K562 (cell line): ENCODE results near the gene MYL12B. TPM values are rescaled to one million over a fixed set of nuclear protein-coding genes. Genes with fewer than 3 reads are reported as not detected.
A peak's percentile ranks its signal among the peaks of the same experiment; 100 is the strongest.

Source experiments
- ATAC-seq: fragments of 200-7000 bp; cut with Tn5 transposase; 3 replicates; pipeline ENCODE4 v1.9.1; 2020; ENCODE audit warnings: moderate library complexity
- BruUV-seq: library from RNA; stranded (reverse); fragments of 400-500 nt; replicated peaks from 2 replicates; lab custom pipeline; 2021; lab: Mats Ljungman, UMichigan
- CTCF ChIA-PET: fragments of 300-600 bp; formaldehyde crosslinking; extraction: SDS; loops from one replicate; lab custom pipeline; 2021; ENCODE audit warnings: low intra/inter-chr PET ratio; lab: Yijun Ruan, JAX
- POLR2A ChIA-PET: fragments of 300-600, 350-650 bp; sonication (Branson Sonifier 250); formaldehyde crosslinking; extraction: SDS; loops from one replicate; lab custom pipeline; 2021; ENCODE audit warnings: antibody characterized with exemption, inconsistent platforms; lab: Yijun Ruan, JAX
- DNase-seq, 4 experiments: peaks; one replicate each; pipeline versions ENCODE4 v3.0.0 to v3.0.0-alpha.2; 2011 to 2018; ENCODE audit warnings: low spot score in 3 of 4, mixed read lengths in 3 of 4; ENCODE audit errors: extremely low read depth in 1 of 4
- FAIRE-seq: peaks from 2 replicates; lab custom pipeline; 2011; peaks lifted over from hg19 to GRCh38; lab: Jason Lieb, UNC
- H2AFZ ChIP-seq: 2 replicates; pipeline ENCODE4 v1.6.0; 2011; ENCODE audit warnings: low read depth, low read length, control low read depth, inconsistent platforms
- H3K27ac ChIP-seq: fragments of 200-600 bp; 3 replicates; pipeline ENCODE4 v1.8.0; 2011; ENCODE audit warnings: low read depth, mild to moderate bottlenecking, control low read depth, inconsistent platforms, low read length, moderate library complexity, mixed read lengths; ENCODE audit errors: extremely low read depth
- H3K27me3 ChIP-seq, 2 experiments: fragments of 300-600 bp in 1 of 2; 2 replicates in 1 of 2; 3 replicates in 1 of 2; pipeline versions ENCODE4 v1.6.0 to v1.8.0; 2011; ENCODE audit warnings: inconsistent platforms in 2 of 2, low read length in 2 of 2, mild to moderate bottlenecking in 1 of 2, mixed read lengths in 1 of 2, moderate library complexity in 1 of 2; ENCODE audit not compliant: control insufficient read depth in 2 of 2, insufficient read depth in 2 of 2
- H3K36me3 ChIP-seq: fragments of 300-600 bp; 3 replicates; pipeline ENCODE4 v1.8.0; 2011; ENCODE audit warnings: mild to moderate bottlenecking, low read length, inconsistent platforms; ENCODE audit not compliant: control insufficient read depth, insufficient read depth
- H3K4me1 ChIP-seq, 2 experiments: fragments of 200-600 bp in 1 of 2; replicated peaks in 1 of 2; 2 replicates in 1 of 2; 3 replicates in 1 of 2; pipeline versions ENCODE4 v1.5.1 to v1.8.0; 2011; ENCODE audit warnings: inconsistent platforms in 2 of 2, low read length in 2 of 2, mild to moderate bottlenecking in 1 of 2, mixed read lengths in 1 of 2, moderate library complexity in 1 of 2; ENCODE audit not compliant: control insufficient read depth in 2 of 2, insufficient read depth in 2 of 2
- H3K4me2 ChIP-seq: 2 replicates; pipeline ENCODE4 v1.6.1; 2011; ENCODE audit warnings: low read length, control low read depth, inconsistent platforms, mixed read lengths; ENCODE audit not compliant: insufficient read depth
- H3K4me3 ChIP-seq: fragments of 200-600 bp; sonication (generic), shearing (Covaris generic); 2 replicates; pipeline ENCODE4 v1.5.1; 2016; ENCODE audit warnings: control low read depth, inconsistent platforms
- H3K79me2 ChIP-seq: fragments of 200-600 bp; 3 replicates; pipeline ENCODE4 v1.8.0; 2011; ENCODE audit warnings: low read length, inconsistent platforms; ENCODE audit not compliant: control insufficient read depth, insufficient read depth
- H3K9ac ChIP-seq, 2 experiments: 2 replicates each; pipeline versions ENCODE4 v1.6.0 to v1.6.1; 2011; ENCODE audit warnings: low read depth in 2 of 2, low read length in 2 of 2, control low read depth in 1 of 2, inconsistent platforms in 1 of 2, mild to moderate bottlenecking in 1 of 2, mixed read lengths in 1 of 2; ENCODE audit not compliant: insufficient read depth in 1 of 2
- H3K9me1 ChIP-seq: one replicate; pipeline ENCODE4 v1.6.0; 2011; ENCODE audit warnings: inconsistent platforms, mild to moderate bottlenecking, low read length, moderate library complexity; ENCODE audit not compliant: control insufficient read depth, insufficient read depth
- H3K9me3 ChIP-seq: replicated peaks from 2 replicates; pipeline ENCODE4 v1.5.1; 2011; ENCODE audit warnings: low read depth, low read length, inconsistent platforms; ENCODE audit not compliant: control insufficient read depth, insufficient read depth
- H4K20me1 ChIP-seq: replicated peaks from 2 replicates; pipeline ENCODE4 v1.6.1; 2011; ENCODE audit warnings: low read length, inconsistent platforms, mixed read lengths; ENCODE audit not compliant: control insufficient read depth, insufficient read depth
- CAMTA2 ChIP-seq: fragments of 250-450 bp; sonication (Bioruptor Pico); conservative IDR thresholded peaks from 2 replicates; pipeline ENCODE4 v1.5.1; 2022
- CBX1 ChIP-seq: sonication (generic); IDR thresholded peaks from 2 replicates; pipeline ENCODE4 v1.6.1; 2016; ENCODE audit warnings: antibody characterized with exemption, low read depth, mild to moderate bottlenecking
- CREM ChIP-seq: IDR thresholded peaks from 2 replicates; pipeline ENCODE4 v1.6.1; 2014; ENCODE audit warnings: antibody characterized with exemption, low read depth
- EHMT2 ChIP-seq: fragments of 450-650 bp; IDR thresholded peaks from 2 replicates; pipeline ENCODE4 v1.6.1; 2018; ENCODE audit warnings: antibody characterized with exemption
- EP400 ChIP-seq: fragments of 450-650 bp; IDR thresholded peaks from 2 replicates; pipeline ENCODE4 v1.6.1; 2017; ENCODE audit warnings: antibody characterized with exemption, mild to moderate bottlenecking, moderate library complexity
- MED1 ChIP-seq: sonication (generic); formaldehyde crosslinking; IDR thresholded peaks from 2 replicates; pipeline ENCODE4 v1.8.1; 2023; ENCODE audit warnings: missing genetic modification reagents, borderline replicate concordance
- MYC ChIP-seq, 2 experiments: fragments of 250-450 bp in 1 of 2; sonication (Bioruptor Pico) in 1 of 2; IDR thresholded peaks; 2 replicates each; pipeline versions ENCODE4 v1.5.1 to v1.6.1; 2012 to 2021; ENCODE audit warnings: low read depth in 2 of 2, borderline replicate concordance in 1 of 2, improper control_type of control experiment in 1 of 2, low read length in 1 of 2, mild to moderate bottlenecking in 1 of 2, moderate library complexity in 1 of 2
- NCOA2 ChIP-seq, 2 experiments: fragments of 450-650 bp; IDR thresholded peaks; 2 replicates each; pipeline ENCODE4 v1.6.1; 2018; ENCODE audit warnings: mild to moderate bottlenecking in 2 of 2, moderate library complexity in 1 of 2; ENCODE audit not compliant: partially characterized antibody in 2 of 2
- NR2F6 ChIP-seq: fragments of 450-650 bp; formaldehyde crosslinking; IDR thresholded peaks from 2 replicates; pipeline ENCODE4 v1.4.0; 2020; ENCODE audit warnings: mild to moderate bottlenecking
- POLR2B ChIP-seq: fragments of 450-650 bp; IDR thresholded peaks from 2 replicates; pipeline ENCODE4 v1.6.1; 2018; ENCODE audit warnings: low read depth; ENCODE audit not compliant: partially characterized antibody
- RAD21 ChIP-seq, 2 experiments: fragments of 250-450 bp in 1 of 2; fragments of 450-650 bp in 1 of 2; sonication (Bioruptor Pico) in 1 of 2; formaldehyde crosslinking in 1 of 2; IDR thresholded peaks in 1 of 2; conservative IDR thresholded peaks in 1 of 2; 2 replicates each; pipeline versions ENCODE4 v1.4.0 to v1.8.0; 2020 to 2022; ENCODE audit warnings: mild to moderate bottlenecking in 2 of 2, moderate library complexity in 1 of 2
- SNIP1 ChIP-seq: fragments of 450-650 bp; IDR thresholded peaks from 2 replicates; pipeline ENCODE4 v1.7.1; 2017; ENCODE audit warnings: low read depth, mild to moderate bottlenecking
- XRCC5 ChIP-seq: fragments of 200-400 bp; formaldehyde crosslinking; IDR thresholded peaks from 2 replicates; pipeline ENCODE4 v1.6.1; 2017; ENCODE audit warnings: low read depth, mild to moderate bottlenecking, low read length
- ZFX ChIP-seq: sonication (generic); formaldehyde crosslinking; IDR thresholded peaks from 2 replicates; pipeline ENCODE4 v1.8.0; 2022; ENCODE audit warnings: mild to moderate bottlenecking, missing genetic modification reagents, moderate library complexity
- ZNF263 ChIP-seq: sonication (generic); formaldehyde crosslinking; IDR thresholded peaks from 2 replicates; pipeline ENCODE4 v1.8.0; 2022; ENCODE audit warnings: mild to moderate bottlenecking, missing genetic modification reagents, borderline replicate concordance
- ZNF699 ChIP-seq: fragments of 250-450 bp; sonication (Bioruptor Pico); IDR thresholded peaks from 2 replicates; pipeline ENCODE4 v1.8.0; 2021; ENCODE audit warnings: mild to moderate bottlenecking, moderate library complexity; ENCODE audit not compliant: insufficient replicate concordance
- WGBS: fragments of 100-300 bp; shearing (Covaris generic); methylation state at CpG from one replicate; pipeline ENCODE4 v1.1.6; 2016; ENCODE audit warnings: low coverage, mixed read lengths; ENCODE audit not compliant: insufficient coverage; ENCODE audit errors: missing lambda C conversion rate; 5-methylcytosine and 5-hydroxymethylcytosine counted together
- in situ Hi-C: fragments of 300-500 bp; cut with MboI; formaldehyde crosslinking; loops from 4 replicates; pipeline ENCODE4 v1.15.0; 2018; ENCODE audit warnings: inconsistent platforms, mixed read lengths
- intact Hi-C: fragments of 100-400 bp; cut with micrococcal nuclease; formaldehyde crosslinking; loops from 2 replicates; pipeline ENCODE4 v1.14.2; 2022
- polyA plus RNA-seq, 8 experiments: library from polyadenylated mRNA; depleted of rRNA in 4 of 8; stranded (reverse) in 5 of 8; unstranded in 3 of 8; fragments of >200 nt; fragmentation: Nextera tagmentation in 2 of 8; fragmentation: Illumina TruSeq in 1 of 8; extraction: Ambion mirVana in 2 of 8; extraction: Trizol in 1 of 8; gene quantifications; 2 replicates each; pipeline versions ENCODE4 v1.2.1 to v1.2.3, GENCODE V29; 2011 to 2014; ENCODE audit warnings: inconsistent platforms in 1 of 8, missing spikeins in 1 of 8
- total RNA-seq, 7 experiments: library from RNA; depleted of rRNA in 6 of 7; stranded (reverse); fragments of >200 nt in 6 of 7; fragmentation: Illumina TruSeq in 2 of 7; extraction: Trizol in 2 of 7; gene quantifications; 2 replicates each; pipeline versions ENCODE4 v1.2.1 to v1.2.3, GENCODE V29; 2011 to 2021; ENCODE audit warnings: low replicate concordance in 1 of 7
- TF ChIP-seq, protein P1 (sequence below), 2 experiments: fragments of 150-350 bp in 1 of 2; IDR thresholded peaks; 2 replicates each; pipeline ENCODE4 v1.6.1; 2012 to 2016; ENCODE audit warnings: low read depth in 2 of 2, low read length in 2 of 2, mild to moderate bottlenecking in 1 of 2, moderate library complexity in 1 of 2

MYL12B gene
- total and polyA plus RNA-seq, 9 of the 15 experiments (the other 6 are each of a cell fraction or from before 2014, with no cell fraction given) = 220 to 995 (median 463) TPM

DNA sequence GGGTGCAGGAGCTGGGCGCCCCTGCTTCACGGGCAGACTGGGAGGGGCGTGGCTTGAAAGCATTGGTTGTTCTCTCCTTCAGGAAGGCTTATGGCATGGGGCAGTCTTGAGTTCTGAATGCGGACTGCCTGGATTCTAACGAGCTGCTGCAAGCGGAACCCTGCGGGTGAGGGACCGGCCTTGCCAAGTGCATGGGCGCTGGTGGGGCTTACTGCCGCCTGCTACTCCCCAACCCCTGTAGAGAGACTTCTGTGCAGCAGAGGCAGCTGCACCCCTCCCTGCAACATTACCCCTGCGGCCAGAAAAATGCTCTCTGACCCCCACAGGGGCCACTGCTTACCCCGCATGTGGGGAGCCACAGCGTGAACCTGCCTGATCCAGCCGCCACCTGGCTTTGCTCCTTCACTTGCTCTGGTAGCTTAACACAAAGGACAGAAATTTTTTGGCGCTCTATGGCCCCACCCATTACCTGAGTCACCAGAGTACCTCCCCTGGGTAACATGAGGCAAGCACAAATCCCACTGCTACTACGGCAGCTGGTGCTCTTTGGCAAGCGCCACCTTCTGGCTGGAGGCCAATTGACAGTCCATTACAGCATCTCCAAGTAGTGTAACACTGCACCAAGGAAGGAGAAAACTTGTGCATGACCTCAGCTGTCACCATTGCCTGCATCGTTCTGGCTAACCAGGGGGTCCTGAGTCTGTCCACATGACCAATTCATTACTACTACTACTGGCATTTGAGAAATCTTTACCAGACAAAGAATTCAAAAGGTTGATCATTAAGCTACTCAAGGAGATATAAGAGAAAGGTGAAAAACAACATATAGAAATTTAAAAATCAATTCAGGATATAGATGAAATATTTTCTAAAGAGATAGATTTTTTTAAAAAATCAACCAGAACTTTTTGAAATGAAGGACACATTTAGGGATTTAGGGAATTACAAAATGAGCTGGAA is 35.4 kb downstream of the MYL12B start:
- ChIA-PET POLR2A (interaction anchor here (0.8 to 2.4 kb wide), 16 partner anchors 9 to 629 kb away, joined by 3 to 14 read pairs (median 4); no protein-coding TSS in a partner anchor), CTCF (interaction anchor here (1.5 kb wide), 1 partner anchor 158 kb away, joined by 5 read pairs; no protein-coding TSS in a partner anchor)
- H3K36me3 ChIP-seq = no peaks in the 10 kb centered on the region
- H3K79me2 ChIP-seq = peaks cover 6% of the 10 kb centered on the region; the same call in 1 of the 3 replicates
- peak overlapping the region; percentile 84 for H3K4me2 ChIP-seq
- ATAC-seq (peak; percentile 95), FAIRE-seq (peak; percentile 96), DNase-seq (peak; percentile 71 to 93 (median 74))
- no peaks in the 10 kb centered on the region for H4K20me1 ChIP-seq
- H3K9me1 ChIP-seq = no peaks in the 10 kb centered on the region
- TSS peak; percentile 91 for BruUV-seq
- peak overlapping the region; percentile 54 for H3K27ac ChIP-seq
- WGBS = 34% methylated on average over 18 of the region's 18 CpGs
- H3K9me3 ChIP-seq = no peaks in the 10 kb centered on the region
- in situ Hi-C loops = no loop called here
- peak overlapping the region; percentile 74 to 89 for H3K9ac ChIP-seq
- peak overlapping the region; percentile 57 for H3K4me3 ChIP-seq
- intact Hi-C loops = no loop called here
- H3K27me3 ChIP-seq = no peaks in the 10 kb centered on the region
- peaks cover 8 to 21% of the 10 kb centered on the region in 2 experiments; a peak in 4 of 5 replicates for H3K4me1 ChIP-seq
- peak overlapping the region; percentile 86 for H2AFZ ChIP-seq
- TF ChIP-seq POLR2B (peak; percentile 86), SNIP1 (0 out of 2 replicates have a peak, but pooled peaks have one; percentile 63), CBX1 (peak; percentile 83; the same call in 1 of the 2 replicates), MED1 (CRISPR knock-in tag) (no peak), RAD21 (CRISPR knock-in tag; conservative IDR thresholded peaks at IDR 0.05 in 1 of 2, IDR thresholded peaks at IDR 0.05 in 1 of 2) (peak in 1 of 2 experiments; percentile 25; a peak in 2 of 4 replicates), ZFX (CRISPR knock-in tag) (peak; percentile 68; the same call in 1 of the 2 replicates), ZNF263 (CRISPR knock-in tag) (peak; percentile 30; the same call in 1 of the 2 replicates), EHMT2 (peak; percentile 76; the same call in 1 of the 2 replicates), NCOA2 (IDR thresholded peaks at IDR 0.05; ENCODE audit: partially characterized antibody in 2 of 2) (no peak), CAMTA2 (CRISPR knock-in tag) (no peak), ZNF699 (CRISPR knock-in tag) (no peak), NR2F6 (CRISPR knock-in tag) (no peak), CREM (peak; percentile 74), XRCC5 (0 out of 2 replicates have a peak, but pooled peaks have one; percentile 83), MYC (IDR thresholded peaks at IDR 0.05; ENCODE audit: low read depth, low read length) (peak; percentile 76), MYC (CRISPR knock-in tag; IDR thresholded peaks at IDR 0.05; ENCODE audit: borderline replicate concordance, low read depth) (peak; percentile 81; the same call in 1 of the 2 replicates), EP400 (peak; percentile 75)
- TF ChIP-seq, protein P1, sequence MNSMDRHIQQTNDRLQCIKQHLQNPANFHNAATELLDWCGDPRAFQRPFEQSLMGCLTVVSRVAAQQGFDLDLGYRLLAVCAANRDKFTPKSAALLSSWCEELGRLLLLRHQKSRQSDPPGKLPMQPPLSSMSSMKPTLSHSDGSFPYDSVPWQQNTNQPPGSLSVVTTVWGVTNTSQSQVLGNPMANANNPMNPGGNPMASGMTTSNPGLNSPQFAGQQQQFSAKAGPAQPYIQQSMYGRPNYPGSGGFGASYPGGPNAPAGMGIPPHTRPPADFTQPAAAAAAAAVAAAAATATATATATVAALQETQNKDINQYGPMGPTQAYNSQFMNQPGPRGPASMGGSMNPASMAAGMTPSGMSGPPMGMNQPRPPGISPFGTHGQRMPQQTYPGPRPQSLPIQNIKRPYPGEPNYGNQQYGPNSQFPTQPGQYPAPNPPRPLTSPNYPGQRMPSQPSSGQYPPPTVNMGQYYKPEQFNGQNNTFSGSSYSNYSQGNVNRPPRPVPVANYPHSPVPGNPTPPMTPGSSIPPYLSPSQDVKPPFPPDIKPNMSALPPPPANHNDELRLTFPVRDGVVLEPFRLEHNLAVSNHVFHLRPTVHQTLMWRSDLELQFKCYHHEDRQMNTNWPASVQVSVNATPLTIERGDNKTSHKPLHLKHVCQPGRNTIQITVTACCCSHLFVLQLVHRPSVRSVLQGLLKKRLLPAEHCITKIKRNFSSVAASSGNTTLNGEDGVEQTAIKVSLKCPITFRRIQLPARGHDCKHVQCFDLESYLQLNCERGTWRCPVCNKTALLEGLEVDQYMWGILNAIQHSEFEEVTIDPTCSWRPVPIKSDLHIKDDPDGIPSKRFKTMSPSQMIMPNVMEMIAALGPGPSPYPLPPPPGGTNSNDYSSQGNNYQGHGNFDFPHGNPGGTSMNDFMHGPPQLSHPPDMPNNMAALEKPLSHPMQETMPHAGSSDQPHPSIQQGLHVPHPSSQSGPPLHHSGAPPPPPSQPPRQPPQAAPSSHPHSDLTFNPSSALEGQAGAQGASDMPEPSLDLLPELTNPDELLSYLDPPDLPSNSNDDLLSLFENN (IDR thresholded peaks at IDR 0.05; ENCODE audit: low read depth in 2 of 2, low read length in 2 of 2) = peak in 1 of 2 experiments; percentile 14; a peak in 1 of 4 replicates
